OCI-M1 (cell line): ENCODE data around the gene C6orf132.
A peak's percentile ranks its signal among the peaks of the same experiment; 100 is the strongest.

Experiments used
- DNase-seq: peaks from one replicate; lab custom pipeline; 2025; lab: John Stamatoyannopoulos, UW

C6orf132 gene

DNA sequence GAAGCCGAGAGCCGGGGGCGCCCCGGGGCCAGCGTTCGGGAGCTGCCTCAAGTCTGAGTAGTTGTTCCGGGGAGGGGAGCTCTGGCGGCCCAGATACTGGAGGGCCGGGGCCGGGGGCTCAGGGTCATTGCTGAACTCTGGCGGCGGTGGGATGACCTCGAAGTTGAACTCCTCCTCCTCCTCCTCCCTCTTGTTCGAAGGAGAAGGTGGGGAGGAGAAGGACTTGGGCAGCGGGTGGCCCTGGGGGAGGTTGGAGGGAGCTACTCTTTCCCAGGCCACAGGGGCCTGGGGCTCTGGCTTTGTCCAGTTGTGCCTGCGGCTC is 37.7 kb downstream of the C6orf132 start:
- DNase-seq = peak; percentile 76

DNA sequence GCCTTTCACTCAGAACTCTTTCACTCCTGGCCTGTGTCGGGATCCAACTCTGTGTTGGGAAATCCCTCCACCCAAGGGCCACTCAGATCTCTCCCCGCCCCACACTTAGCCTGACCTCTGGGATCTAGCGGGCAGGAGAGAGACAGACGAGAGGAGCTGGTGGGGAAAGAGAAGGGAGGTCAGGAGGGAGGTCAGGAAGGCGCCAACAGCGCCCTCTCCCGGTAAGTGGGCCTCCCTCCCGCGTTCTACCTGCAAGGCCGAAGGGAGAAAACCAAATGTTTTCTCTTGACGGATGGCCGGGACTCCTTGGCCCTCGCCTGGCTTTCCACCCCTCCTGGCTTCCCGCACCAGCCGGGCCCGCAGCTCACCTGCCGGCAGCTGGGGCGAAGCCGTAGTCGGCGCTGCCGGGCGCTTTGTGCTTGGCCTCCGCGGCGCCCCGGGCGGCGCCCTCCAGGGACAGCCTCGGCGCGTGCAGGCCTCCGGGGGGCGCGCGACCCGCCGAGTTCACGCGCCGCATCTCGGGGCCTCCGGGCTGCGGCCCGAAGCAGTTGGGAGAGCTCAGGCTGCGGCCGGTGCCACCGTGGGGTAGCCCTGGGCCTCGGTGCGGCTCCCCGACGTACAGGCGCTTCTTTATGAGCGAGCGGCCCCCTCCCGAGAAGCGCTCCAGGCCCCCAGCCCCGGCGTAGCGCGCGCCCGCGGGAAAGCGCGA is 38.2 kb downstream of the C6orf132 start:
- peak; percentile 95 for DNase-seq

DNA sequence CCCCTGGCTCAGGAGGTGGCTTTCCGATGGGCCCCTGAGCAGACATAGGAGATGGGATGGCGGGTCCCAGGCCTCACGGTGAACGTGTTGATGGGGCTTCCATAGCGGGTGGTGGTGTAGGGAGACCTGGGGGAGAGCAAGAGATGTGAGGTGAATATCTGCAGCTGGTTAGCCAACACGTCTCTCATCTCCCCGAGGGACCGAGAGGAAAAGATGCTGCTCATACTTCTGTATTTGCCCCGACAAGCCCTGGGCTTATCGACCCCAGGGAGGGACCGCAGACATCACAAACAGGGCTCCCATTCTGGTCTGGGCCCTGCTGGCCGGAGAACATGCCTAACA is 38.7 kb downstream of the C6orf132 start:
- no peak for DNase-seq

DNA sequence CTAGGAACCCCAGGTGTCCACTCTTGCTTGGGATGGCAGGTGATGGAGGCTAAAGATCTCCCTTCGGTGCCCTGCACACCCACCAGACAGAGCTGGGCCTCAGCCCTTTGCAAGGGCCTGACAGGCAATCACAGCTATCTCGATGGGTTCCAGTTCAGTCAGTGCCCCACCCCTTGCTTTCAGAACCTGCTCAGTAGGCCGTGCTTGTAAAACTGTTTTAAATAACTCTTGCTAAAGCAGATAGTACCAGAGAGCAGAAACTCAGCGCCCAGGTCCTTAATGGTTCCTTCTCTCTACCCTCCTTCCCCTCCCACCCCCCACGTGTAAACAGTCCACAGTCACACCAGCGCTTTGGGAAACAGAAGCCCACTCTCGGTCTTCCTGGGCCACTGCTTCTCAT is 39.2 kb downstream of the C6orf132 start:
- no peak for DNase-seq

DNA sequence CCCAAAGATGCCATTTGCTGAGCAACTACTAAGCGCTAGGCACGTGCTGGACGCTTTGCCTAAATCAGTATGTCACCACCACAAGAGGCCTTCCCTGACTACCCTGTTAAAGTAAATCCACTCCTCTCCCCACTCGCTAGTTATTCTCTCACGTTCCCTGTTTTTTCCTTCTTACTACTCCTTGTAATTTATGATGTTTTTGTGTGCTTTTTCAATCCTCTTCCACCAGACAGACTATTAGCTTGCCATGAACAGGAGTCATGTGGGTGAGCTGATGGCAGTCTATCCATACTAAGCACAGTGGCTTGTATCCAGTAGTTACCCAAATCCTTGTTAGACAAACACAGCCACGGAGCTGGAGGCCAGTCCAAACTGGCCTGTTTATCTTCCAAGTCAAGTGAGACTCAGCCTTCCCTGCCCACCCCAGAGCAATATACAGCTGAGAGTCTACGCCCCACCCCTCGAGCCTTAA is 41.2 kb downstream of the C6orf132 start:
- DNase-seq = no peak

DNA sequence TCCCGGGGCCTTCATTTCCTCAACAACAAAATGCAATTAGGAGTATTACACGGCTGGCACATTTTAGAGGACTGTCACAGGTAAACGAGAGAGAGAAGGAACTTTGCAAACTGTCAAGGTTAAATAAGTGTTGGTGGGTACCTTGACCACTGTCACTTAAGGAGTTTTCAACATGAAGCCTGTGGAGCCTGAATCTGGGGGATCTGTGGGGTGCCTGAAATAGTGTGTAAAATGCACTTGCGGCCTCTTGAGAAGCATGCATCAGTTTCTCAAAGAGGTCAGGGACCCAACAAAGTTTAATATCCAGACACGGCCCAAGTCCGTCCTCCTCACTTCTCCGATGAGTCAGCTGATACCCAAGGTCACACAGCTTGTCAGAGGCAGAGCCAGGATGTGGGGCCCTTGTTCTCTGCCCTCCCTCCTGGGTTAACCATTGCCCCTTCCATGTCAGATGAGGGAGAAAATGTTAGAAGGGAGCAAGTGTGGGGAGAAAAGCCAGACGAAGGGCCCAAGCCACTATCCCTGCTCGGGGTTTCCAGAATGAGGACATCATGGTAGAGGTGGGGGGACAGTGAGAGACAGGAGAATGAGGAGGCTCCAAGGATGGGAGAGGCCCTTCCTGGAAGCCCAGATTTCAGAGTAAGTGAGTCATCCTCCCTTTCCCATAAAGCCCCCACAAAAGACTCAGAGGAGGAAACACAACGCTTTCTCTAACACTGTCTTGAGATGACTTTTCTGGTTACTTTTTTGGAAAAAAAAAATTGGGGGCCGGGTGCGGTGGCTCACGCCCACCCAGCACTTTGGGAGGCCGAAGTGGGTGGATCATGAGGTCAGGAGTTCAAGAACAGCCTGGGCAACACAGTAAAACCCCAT is 42.2 kb downstream of the C6orf132 start:
- no peak for DNase-seq

DNA sequence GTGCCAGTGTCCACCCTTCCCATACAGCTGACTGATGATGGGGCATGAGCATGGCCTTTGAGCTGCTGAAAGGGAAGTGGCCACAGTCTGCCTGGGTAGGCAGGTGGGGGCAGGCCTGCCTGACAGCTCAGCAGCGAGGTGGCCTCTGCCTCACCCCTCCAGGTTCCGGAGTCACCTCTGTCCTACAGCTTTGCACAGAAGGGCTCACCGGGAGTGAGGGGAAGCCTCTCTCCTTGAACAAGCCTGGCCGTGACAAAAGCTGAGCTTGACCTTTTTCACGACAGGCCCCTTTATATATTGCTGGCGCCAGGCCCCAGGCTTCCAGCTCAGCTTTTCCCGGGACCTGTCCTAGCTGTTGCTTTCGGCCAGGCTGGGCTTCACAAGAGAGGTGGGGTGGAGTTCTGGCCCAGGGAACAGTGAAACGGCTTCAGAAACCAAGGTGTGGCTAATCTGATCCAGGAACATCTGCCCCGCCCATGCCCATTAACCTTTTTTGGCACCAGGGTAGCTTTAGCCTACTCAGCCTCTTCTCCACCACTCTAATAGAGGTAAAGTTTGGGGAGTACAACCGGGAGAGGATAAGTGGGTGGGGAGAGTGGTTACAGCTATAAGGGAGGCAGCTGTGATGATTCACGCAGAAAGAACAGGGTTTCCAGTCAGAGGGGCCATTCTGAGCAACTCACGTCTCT is 42.9 kb downstream of the C6orf132 start:
- no peak for DNase-seq

DNA sequence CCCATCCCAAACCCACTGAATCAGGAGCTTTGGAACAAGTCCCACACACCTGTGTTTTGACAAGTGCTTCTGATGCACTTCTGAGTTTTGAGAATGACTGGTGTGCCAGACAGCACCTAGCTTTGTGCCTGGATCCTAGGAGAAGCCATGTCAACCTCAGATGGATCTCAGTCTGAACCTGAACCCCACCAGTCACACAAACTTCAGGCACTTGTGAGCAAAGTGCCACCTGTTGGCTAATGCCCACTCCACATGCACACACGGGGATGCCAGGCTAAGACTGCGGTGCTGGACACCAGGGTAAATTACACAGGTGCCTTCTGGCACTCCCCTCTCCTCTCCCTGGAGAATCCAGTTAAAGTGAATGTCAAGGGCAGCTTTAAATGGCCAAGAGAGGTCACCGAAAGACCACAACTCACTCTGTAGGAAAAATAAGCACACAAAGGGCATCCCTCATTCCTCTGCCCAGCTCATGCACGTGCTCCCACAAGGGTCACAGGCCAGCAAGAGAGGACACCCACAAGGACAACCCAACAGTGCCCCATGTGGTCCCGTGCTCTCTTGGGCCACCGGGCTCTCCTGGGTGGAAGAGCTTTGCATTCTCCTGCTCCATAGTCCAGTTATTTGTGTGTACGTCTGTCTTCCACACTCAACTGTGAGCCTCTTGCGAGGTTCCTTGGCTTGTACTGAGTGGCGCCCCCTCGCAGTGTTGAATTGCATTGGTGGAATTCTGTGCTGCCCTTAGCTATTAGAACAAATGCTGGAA is 46.5 kb downstream of the C6orf132 start:
- peak; percentile 25 for DNase-seq

DNA sequence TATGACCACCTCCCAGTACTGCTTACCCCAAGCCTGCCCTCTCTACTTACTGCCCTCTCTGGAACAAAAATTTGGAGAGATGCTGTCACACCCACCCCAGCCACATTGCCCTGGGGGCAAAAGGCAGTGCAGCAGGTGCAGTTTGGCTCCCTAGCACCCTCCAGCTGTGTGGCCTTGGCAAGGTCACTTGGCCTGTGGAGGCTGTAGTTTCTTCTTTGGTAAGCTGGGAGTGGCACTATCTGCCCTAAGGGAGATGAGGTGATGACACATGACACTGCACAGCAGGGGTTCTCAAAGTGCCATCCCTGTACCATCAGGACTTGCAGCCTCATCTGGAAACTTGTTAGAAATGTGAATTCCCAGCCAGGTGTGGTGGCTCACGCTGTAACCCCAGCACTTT is 47.3 kb downstream of the C6orf132 start:
- DNase-seq = no peak

DNA sequence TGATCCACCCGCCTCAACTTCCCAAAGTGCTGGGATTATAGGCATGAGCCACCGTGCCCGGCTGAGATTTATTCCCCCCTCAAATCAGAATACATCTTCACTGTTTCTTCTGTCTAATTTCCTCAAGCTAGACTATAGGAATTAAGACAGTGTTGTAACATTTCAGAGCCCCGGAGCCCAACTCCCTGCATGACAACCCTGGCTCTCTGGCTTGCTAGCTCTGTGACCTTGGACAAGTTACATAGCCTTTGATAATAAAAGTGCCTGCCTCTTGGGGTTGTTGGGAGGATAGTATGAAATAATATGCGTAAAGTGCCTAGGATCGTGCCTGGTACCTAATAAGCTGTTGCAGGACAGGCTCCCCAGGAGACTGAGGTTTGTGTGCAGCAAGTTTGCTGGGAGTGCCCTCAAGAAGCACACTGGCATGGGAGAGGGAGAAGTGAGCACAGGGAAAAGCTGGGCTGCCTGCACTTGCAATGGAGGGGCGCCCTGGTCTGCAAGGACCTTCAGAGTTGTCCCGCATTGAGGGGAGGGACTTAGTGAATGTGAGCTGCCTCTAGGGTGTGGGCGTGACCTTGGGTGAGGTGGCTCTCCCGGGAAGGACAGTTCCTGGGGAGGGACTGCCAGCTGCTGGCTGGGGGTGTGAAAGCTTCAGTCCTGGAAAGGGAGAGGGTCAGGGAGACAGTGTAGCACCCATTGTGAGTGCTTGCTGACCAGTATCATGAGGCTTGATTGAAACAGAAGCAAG is 48.7 kb downstream of the C6orf132 start:
- no peak for DNase-seq

DNA sequence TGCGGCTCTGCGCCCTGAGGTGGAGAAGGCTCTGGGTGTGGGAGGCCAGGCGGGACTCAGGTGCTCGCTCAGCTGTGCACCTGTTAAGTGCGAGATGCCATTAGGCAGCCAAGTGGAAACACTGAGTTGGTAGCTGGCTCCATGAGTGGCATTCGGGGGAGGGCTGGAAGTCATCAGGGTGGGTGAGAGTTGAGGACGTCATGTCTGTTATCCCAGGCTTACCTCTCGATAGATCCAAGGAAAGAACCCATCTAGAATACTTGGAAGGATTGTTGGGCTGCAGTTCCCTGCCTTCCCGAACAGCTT is 50.7 kb downstream of the C6orf132 start:
- DNase-seq = no peak

DNA sequence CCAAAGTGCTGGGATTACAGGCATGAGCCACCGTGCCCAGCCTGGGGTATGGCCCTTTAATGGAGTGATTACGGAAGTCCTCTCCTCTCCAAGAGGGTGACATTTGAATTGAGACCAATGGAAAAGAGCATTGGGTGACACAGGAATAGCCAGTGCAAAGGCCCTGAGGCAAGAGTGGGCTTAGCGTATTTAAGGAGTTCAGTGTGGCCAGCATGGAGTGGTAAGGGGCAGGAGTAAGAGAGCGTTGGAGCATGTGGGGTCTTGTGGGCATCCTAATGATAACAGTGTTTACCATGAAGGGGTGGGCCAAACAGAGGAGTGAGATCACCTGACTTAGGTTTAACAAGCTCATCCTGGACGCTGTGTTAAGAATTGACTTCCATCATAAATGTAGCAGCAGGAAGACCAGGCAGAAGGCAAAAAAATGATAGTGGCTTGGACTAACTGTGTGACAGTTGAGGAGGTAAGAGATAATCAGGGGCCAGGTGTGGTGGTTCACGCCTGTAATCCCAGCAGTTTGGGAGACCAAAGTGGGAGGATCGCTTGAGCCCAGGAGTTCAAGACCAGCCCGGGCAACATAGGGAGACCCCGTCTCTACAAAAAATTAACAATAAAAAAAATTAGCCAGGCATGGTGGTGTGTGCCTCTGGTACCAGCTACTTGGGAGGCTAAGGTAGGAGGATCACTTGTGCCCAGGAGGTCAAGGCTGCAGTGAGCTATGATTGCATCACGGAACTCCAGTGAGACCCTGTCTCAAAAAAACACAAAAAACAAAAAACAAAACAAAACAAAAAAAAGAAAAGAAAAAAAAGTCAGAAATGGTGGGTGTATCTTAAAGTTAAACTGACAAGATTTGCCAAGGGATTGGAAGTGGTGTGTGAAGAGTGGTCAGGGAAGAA is 51.4 kb downstream of the C6orf132 start:
- DNase-seq = no peak

DNA sequence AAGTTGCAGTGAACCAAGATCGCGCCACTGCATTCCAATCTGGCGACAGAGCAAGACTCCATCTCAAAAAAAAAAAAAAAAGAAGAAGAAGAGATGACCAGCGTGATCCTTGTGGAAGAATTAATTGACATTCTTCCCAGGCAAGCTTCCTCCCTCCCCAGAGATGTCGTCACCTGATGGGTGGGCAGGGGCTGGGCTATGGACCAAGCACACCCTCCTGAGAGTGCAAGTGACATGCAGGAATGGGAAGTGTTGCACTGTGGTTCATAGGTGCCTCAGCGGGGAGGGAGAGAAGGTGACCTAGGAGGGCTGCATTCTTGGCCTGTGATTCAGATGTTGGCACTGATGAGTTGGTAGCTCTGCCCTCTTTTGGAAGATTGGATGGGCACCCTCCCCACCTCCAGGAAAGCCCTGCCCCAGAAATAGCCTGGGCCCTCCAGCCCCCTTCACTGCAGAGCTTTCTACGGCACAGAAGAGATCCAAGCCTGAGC is 54.3 kb downstream of the C6orf132 start:
- DNase-seq = no peak

DNA sequence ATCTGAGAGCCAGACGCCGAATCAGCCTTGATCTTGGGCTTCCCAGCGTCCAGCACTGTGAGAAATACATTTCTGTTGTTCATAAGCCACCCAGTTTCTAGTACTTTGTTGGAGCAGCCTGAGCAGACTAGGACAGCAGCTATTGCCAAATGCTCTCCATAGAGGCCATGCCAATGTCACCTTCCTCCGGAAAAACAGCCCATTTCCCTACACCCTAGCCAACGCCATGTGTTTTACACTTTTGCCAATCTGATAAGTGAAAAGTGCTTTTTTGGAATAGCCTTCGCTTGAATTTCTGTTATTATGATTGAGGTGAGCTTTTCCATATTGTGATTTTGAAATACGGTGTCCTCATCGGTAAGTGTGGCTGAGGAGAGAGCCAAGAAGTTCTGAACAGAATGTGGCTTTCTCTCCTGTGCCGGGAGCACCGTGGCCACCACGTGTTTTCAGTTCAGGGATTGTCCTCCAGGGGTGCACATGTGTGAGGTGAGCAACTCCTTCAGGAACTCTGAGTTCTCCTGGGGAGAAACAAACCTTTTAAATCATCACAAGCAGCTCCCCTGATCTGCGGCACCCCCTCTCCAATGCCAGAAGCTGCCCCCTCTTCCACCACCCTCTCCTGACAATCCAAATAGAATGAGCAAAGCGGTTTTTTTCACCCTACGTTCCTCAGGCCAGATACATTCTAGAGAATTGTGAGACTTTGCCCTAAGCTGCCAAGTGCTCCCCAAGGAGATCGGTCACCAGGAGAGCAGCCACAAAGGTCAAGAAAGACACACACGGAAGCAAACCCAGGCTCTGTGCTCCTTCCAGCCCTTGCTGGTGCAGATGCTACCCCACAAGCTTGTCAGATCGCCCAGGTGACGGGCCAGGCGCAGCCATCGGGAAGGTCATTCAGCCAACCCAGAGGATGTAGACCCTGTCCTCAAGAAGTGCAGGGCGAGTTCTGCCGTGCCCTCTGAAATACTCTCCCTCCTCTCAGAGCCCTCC is 56.1 kb downstream of the C6orf132 start:
- DNase-seq = no peak

DNA sequence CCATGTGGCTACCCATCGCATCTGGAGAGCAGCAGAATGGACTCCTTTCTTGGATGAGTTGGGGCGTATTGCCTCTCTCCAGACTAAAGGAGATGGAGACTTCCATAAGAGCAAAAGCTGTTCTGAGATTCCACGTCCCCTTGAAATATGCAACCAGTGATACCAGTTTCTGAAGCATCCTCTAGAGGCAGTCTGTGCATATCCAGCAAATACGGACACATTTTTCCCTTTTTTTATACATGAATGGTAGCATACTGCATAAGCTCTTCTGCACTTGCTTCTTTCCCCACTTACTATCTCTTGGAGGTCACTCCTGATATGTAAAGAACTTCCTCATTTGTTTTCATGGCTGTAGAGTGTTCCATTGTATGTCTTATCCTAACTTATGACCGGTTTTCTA is 57.5 kb downstream of the C6orf132 start:
- peak; percentile 62 for DNase-seq

DNA sequence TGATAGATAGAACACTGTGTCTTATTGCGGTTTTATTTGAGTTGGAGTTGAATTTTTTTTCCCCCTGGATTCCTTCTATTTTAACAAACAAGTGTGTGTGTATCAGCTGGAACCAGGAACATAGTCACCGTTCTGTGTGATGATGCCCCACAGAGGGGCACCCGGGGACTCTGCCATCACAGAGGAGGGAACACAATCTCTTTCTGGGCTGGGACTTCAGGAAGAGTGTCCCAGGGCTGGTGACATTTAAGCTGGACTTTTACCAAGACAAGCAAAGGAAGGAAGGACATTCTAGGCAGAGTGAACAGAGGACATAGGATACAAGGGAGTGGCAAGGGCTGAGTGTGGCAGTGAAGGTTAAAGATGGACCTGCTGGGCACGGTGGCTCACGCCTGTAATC is 58.9 kb downstream of the C6orf132 start:
- no peak for DNase-seq

DNA sequence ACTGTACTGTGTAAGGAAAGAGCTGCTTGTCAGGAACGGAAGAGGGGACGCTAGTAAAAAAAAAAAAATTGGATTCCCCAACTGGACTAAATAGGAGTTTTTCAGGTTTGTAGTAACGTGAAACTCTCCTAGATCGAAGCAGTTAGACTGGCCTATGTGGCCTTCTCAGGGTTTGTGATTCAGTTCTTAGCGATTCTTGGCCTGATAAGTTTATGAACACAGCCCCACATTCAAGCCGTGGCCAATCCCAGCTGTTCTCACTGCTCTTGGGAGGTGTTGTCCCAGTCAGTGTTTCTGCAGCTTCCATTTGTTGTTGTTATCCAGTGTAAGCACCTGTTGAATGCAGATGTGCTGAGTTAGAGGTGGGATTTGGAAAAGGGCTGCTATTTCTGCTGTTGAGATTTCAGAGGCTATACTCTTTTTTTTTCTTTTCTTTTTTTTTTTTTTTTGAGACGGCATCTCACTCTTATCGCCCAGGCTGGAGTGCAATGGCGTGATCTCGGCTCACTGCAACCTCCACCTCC is 62.4 kb downstream of the C6orf132 start:
- no peak for DNase-seq

DNA sequence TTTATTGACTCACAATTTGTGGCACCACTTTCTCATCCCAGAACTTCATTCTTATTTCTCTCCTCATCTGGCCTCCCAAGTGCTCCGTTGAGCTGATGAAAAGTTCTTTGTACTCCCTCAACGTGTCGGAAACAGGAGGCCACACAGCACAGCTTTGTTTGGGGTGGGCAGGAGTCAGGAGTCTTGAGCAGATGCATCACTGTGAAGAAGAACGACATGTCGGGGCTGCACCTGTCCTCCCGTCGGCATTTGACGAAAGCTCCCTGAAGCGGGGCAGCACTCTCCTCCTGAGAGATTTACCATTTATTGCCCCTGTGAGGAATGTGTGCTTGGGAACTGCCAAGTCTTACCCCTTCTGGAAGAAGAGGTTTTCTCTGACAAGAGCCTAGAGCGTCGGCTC is 64.0 kb downstream of the C6orf132 start:
- no peak for DNase-seq
